ENCODE measurements around the gene CRYBB1.

CRYBB1 gene

DNA sequence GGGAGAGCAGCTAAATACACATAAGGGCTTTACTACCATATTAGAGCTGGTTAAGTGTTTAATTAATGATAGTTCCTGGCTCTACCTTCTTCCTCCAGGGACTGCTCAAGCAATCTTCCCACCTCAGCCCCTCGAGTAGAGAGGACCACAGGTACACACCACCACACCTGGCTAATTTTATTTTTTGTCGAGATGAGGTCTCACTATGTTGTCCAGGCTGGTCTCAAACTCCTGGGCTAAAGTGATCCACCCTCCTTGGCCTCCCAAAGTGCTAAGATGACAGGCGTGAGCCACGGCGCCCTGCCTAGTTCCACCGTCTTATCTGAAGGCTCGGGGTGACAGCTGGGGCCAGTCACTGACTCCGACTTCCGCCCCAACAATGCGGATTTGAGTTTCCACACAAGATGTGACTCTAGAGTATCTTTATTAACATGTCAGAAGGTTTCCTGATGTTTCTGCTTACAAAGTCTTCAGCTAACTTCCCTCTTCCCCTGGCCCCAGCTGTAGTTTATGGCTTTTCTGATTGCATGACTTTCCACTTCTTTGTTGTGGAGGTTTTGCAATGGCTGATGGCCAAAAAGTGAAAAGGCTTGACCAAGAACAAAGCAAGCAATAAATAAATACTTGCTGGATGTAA is 44.7 kb downstream of the CRYBB1 start:
- Histone ChIP-seq H3K79me2 (ENCODE audit: low read length) (no peaks in the 10 kb centered on the region), H3K9ac (ENCODE audit: low read length) (no peak overlapping the region), H2AFZ (ENCODE audit: low read depth, low read length) (no peak overlapping the region), H3K9me3 (ENCODE audit: insufficient read depth, low read length) (no peaks in the 10 kb centered on the region), H3K36me3 (replicated peaks; ENCODE audit: low read depth, low read length) (no peaks in the 10 kb centered on the region), H4K20me1 (ENCODE audit: insufficient read depth, low read length) (no peaks in the 10 kb centered on the region), H3K27me3 (ENCODE audit: low read depth, low read length) (no peaks in the 10 kb centered on the region), H3K27ac (ENCODE audit: low read length) (no peak overlapping the region), H3K4me3 (ENCODE audit: low read length) (no peak overlapping the region), H3K4me1 (ENCODE audit: low read length) (no peaks in the 10 kb centered on the region), H3K4me2 (ENCODE audit: low read length) (no peak overlapping the region)
- no peak for TF ChIP-seq EZH2phosphoT487 (IDR thresholded peaks at IDR 0.05; ENCODE audit: low read depth)
- TF ChIP-seq, protein P1, sequence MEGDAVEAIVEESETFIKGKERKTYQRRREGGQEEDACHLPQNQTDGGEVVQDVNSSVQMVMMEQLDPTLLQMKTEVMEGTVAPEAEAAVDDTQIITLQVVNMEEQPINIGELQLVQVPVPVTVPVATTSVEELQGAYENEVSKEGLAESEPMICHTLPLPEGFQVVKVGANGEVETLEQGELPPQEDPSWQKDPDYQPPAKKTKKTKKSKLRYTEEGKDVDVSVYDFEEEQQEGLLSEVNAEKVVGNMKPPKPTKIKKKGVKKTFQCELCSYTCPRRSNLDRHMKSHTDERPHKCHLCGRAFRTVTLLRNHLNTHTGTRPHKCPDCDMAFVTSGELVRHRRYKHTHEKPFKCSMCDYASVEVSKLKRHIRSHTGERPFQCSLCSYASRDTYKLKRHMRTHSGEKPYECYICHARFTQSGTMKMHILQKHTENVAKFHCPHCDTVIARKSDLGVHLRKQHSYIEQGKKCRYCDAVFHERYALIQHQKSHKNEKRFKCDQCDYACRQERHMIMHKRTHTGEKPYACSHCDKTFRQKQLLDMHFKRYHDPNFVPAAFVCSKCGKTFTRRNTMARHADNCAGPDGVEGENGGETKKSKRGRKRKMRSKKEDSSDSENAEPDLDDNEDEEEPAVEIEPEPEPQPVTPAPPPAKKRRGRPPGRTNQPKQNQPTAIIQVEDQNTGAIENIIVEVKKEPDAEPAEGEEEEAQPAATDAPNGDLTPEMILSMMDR (IDR thresholded peaks at IDR 0.05; ENCODE audit: low read depth, low read length): no peak

DNA sequence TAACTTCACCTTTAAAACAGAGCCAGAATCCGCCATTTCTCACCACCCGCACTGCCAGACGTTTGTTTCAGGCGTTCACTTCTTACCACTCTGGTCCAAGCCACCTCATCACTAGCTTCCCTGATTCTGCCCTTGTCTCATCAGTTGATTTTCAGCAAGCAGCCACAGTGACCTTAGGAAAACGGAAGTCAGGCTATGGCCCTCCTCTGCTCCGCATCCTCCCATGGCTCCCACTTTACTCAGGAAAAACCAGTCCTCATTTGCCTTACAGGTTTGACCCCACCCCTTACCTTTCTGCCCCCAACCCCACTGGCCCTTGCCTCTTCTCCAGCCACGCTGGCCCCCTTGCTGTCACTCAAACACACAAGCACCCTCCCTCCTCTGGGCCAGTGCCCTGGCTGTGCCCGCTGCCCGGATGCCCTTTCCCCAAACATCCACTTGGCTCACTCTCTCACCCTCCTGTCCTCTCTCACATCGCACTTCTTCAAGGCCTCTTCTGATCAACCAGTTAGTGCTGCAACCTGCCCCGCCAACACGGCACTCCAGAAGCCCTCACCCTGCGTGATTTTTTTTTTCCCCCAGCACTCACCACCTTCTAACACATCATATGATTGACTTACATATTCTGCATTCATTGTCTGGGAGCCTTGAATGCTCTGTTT is 46.8 kb downstream of the CRYBB1 start:
- Histone ChIP-seq H4K20me1 (ENCODE audit: insufficient read depth, low read length) (no peaks in the 10 kb centered on the region), H3K9ac (ENCODE audit: low read length) (no peak overlapping the region), H3K36me3 (replicated peaks; ENCODE audit: low read depth, low read length) (no peaks in the 10 kb centered on the region), H3K4me3 (ENCODE audit: low read length) (no peak overlapping the region), H3K9me3 (ENCODE audit: insufficient read depth, low read length) (no peaks in the 10 kb centered on the region), H3K27ac (ENCODE audit: low read length) (no peak overlapping the region), H2AFZ (ENCODE audit: low read depth, low read length) (no peak overlapping the region), H3K4me2 (ENCODE audit: low read length) (no peak overlapping the region), H3K27me3 (ENCODE audit: low read depth, low read length) (no peaks in the 10 kb centered on the region), H3K79me2 (ENCODE audit: low read length) (no peaks in the 10 kb centered on the region), H3K4me1 (ENCODE audit: low read length) (no peaks in the 10 kb centered on the region)
- TF ChIP-seq EZH2phosphoT487 (IDR thresholded peaks at IDR 0.05; ENCODE audit: low read depth): no peak
- TF ChIP-seq, protein P1 (IDR thresholded peaks at IDR 0.05; ENCODE audit: low read depth, low read length): no peak

DNA sequence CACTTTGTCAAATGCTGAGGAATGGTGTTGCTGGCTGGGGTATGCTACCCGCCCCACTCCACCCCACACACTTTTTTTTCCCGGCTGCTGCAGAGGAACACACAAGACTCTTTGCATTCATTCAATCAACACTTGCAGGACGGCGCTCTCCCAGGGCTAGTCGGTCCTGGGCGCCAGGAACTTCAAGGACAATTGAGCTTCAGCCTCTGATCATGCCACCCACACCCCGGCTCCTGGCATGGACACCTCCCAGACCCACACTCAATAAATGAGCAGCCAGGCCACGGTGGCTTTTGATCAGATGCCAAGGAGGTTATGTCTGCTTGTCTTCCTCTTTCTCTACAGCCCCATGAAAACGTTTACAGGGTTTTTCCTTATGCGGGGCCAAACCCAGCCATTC is 47.7 kb downstream of the CRYBB1 start:
- H3K27ac ChIP-seq (ENCODE audit: low read length): no peak overlapping the region
- no peaks in the 10 kb centered on the region for H3K36me3 ChIP-seq (replicated peaks; ENCODE audit: low read depth, low read length)
- no peaks in the 10 kb centered on the region for H3K79me2 ChIP-seq (ENCODE audit: low read length)
- no peaks in the 10 kb centered on the region for H3K9me3 ChIP-seq (ENCODE audit: insufficient read depth, low read length)
- TF ChIP-seq, protein P1 (IDR thresholded peaks at IDR 0.05; ENCODE audit: low read depth, low read length): no peak
- no peak for TF ChIP-seq EZH2phosphoT487 (IDR thresholded peaks at IDR 0.05; ENCODE audit: low read depth)
- H3K4me1 ChIP-seq (ENCODE audit: low read length): no peaks in the 10 kb centered on the region
- H4K20me1 ChIP-seq (ENCODE audit: insufficient read depth, low read length): no peaks in the 10 kb centered on the region
- H3K4me2 ChIP-seq (ENCODE audit: low read length): no peak overlapping the region
- no peaks in the 10 kb centered on the region for H3K27me3 ChIP-seq (ENCODE audit: low read depth, low read length)
- H3K4me3 ChIP-seq (ENCODE audit: low read length): no peak overlapping the region
- no peak overlapping the region for H3K9ac ChIP-seq (ENCODE audit: low read length)
- no peak overlapping the region for H2AFZ ChIP-seq (ENCODE audit: low read depth, low read length)

DNA sequence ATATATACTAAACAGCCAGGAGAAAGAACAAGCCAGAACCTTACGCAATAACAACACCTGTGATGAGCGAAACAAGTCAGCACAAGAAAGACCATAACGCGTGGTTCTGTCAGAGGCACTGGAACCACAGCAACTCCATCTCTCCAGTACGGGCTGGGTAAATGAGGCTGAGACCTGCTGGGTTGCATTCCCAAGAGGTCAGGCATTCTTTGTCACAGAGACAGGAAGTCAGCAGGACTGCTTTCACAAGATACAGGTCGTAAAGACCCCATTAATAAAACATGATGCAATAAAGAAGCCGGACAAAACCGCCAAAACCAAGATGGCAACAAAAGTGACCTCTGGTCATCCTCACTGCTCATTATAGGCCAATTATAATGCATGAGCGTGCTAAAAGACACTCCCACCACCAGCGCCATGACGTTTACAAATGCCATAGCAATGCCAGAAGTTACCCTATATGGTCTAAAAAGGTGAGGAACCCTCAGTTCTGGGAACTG is 49.6 kb downstream of the CRYBB1 start:
- Histone ChIP-seq H3K27ac (ENCODE audit: low read length) (no peak overlapping the region), H3K9ac (ENCODE audit: low read length) (no peak overlapping the region), H3K4me2 (ENCODE audit: low read length) (no peak overlapping the region), H3K36me3 (replicated peaks; ENCODE audit: low read depth, low read length) (no peaks in the 10 kb centered on the region), H3K4me3 (ENCODE audit: low read length) (no peak overlapping the region), H4K20me1 (ENCODE audit: insufficient read depth, low read length) (no peaks in the 10 kb centered on the region), H3K79me2 (ENCODE audit: low read length) (no peaks in the 10 kb centered on the region), H2AFZ (ENCODE audit: low read depth, low read length) (no peak overlapping the region), H3K27me3 (ENCODE audit: low read depth, low read length) (no peaks in the 10 kb centered on the region), H3K4me1 (ENCODE audit: low read length) (no peaks in the 10 kb centered on the region), H3K9me3 (ENCODE audit: insufficient read depth, low read length) (no peaks in the 10 kb centered on the region)
- no peak for TF ChIP-seq EZH2phosphoT487 (IDR thresholded peaks at IDR 0.05; ENCODE audit: low read depth)
- TF ChIP-seq, protein P1 (IDR thresholded peaks at IDR 0.05; ENCODE audit: low read depth, low read length): no peak
